K562 (cell line): ENCODE measurements around the gene RSAD1. TPM values are rescaled to one million over a fixed set of nuclear protein-coding genes. Genes with fewer than 3 reads are reported as not detected.
A peak's percentile ranks its signal among the peaks of the same experiment; 100 is the strongest.

Experiments used
- ARID2 ChIP-seq: fragments of 450-650 bp; IDR thresholded peaks from 2 replicates; pipeline ENCODE4 v1.6.1; 2017; ENCODE audit warnings: antibody characterized with exemption, mild to moderate bottlenecking
- BRCA1 ChIP-seq, 2 experiments: fragments of 450-650 bp in 1 of 2; sonication (generic) in 1 of 2; formaldehyde crosslinking in 1 of 2; IDR thresholded peaks; 2 replicates each; pipeline versions ENCODE4 v1.5.0 to v1.6.1; 2017 to 2020; ENCODE audit warnings: mild to moderate bottlenecking in 1 of 2, missing genetic modification reagents in 1 of 2
- CBFB ChIP-seq: sonication (generic); formaldehyde crosslinking; IDR thresholded peaks from 2 replicates; pipeline ENCODE4 v1.4.0; 2020; ENCODE audit warnings: mild to moderate bottlenecking, missing genetic modification reagents
- DACH1 ChIP-seq: fragments of 450-650 bp; IDR thresholded peaks from 2 replicates; pipeline ENCODE4 v1.6.1; 2018; ENCODE audit not compliant: partially characterized antibody
- ELK3 ChIP-seq: fragments of 450-650 bp; formaldehyde crosslinking; IDR thresholded peaks from 2 replicates; pipeline ENCODE4 v1.4.0; 2020; ENCODE audit warnings: mild to moderate bottlenecking
- EP400 ChIP-seq: fragments of 450-650 bp; IDR thresholded peaks from 2 replicates; pipeline ENCODE4 v1.6.1; 2017; ENCODE audit warnings: antibody characterized with exemption, mild to moderate bottlenecking, moderate library complexity
- HBP1 ChIP-seq: fragments of 450-650 bp; formaldehyde crosslinking; IDR thresholded peaks from 2 replicates; pipeline ENCODE4 v1.4.0; 2022; ENCODE audit warnings: missing genetic modification characterization
- L3MBTL2 ChIP-seq: fragments of 450-650 bp; IDR thresholded peaks from 2 replicates; pipeline ENCODE4 v1.6.1; 2016; ENCODE audit warnings: mild to moderate bottlenecking, moderate library complexity
- MCM2 ChIP-seq: fragments of 450-650 bp; IDR thresholded peaks from 2 replicates; pipeline ENCODE4 v1.6.1; 2017; ENCODE audit warnings: low read depth, mild to moderate bottlenecking
- MYNN ChIP-seq, 2 experiments: sonication (generic); formaldehyde crosslinking in 1 of 2; IDR thresholded peaks; 2 replicates each; pipeline versions ENCODE4 v1.5.0 to v1.6.1; 2016 to 2020; ENCODE audit warnings: antibody characterized with exemption in 1 of 2, missing genetic modification reagents in 1 of 2
- NONO ChIP-seq, 2 experiments: fragments of 200-400 bp in 1 of 2; fragments of 450-650 bp in 1 of 2; formaldehyde crosslinking in 1 of 2; IDR thresholded peaks; 2 replicates each; pipeline ENCODE4 v1.6.1; 2017; ENCODE audit warnings: low read depth in 2 of 2, mild to moderate bottlenecking in 2 of 2, moderate library complexity in 2 of 2, low read length in 1 of 2
- PATZ1 ChIP-seq: fragments of 250-450 bp; sonication (Bioruptor Pico); IDR thresholded peaks from 2 replicates; pipeline ENCODE4 v1.5.0; 2020; ENCODE audit warnings: mild to moderate bottlenecking, borderline replicate concordance
- RHOXF2B ChIP-seq: fragments of 250-450 bp; sonication (Bioruptor Pico); conservative IDR thresholded peaks from 2 replicates; pipeline ENCODE4 v1.5.1; 2021
- SMAD4 ChIP-seq: fragments of 250-450 bp; sonication (Bioruptor Pico); conservative IDR thresholded peaks from 2 replicates; pipeline ENCODE4 v1.8.0; 2021; ENCODE audit warnings: inconsistent platforms, mild to moderate bottlenecking, moderate library complexity
- SMARCA5 ChIP-seq: fragments of 450-650 bp; IDR thresholded peaks from 2 replicates; pipeline ENCODE4 v1.6.1; 2016
- TAL1 ChIP-seq: fragments of 450-650 bp; IDR thresholded peaks from 2 replicates; pipeline ENCODE4 v1.6.1; 2016; ENCODE audit warnings: mild to moderate bottlenecking
- THAP7 ChIP-seq: fragments of 250-450 bp; sonication (Bioruptor Pico); IDR thresholded peaks from 2 replicates; pipeline ENCODE4 v1.5.0; 2021
- ZMIZ1 ChIP-seq, 2 experiments: fragments of 150-350 bp in 1 of 2; IDR thresholded peaks; 2 replicates each; pipeline ENCODE4 v1.6.1; 2012 to 2016; ENCODE audit warnings: low read depth in 2 of 2, low read length in 2 of 2, mild to moderate bottlenecking in 1 of 2, moderate library complexity in 1 of 2
- ZNF232 ChIP-seq: sonication (generic); formaldehyde crosslinking; IDR thresholded peaks from 2 replicates; pipeline ENCODE4 v1.8.0; 2022; ENCODE audit warnings: mild to moderate bottlenecking, missing genetic modification reagents
- ZNF274 ChIP-seq: IDR thresholded peaks from 2 replicates; pipeline ENCODE4 v1.6.1; 2011; ENCODE audit warnings: low read depth, mild to moderate bottlenecking, low read length, moderate library complexity, borderline replicate concordance
- ZNF764 ChIP-seq: fragments of 250-450 bp; sonication (Bioruptor Pico); IDR thresholded peaks from 2 replicates; pipeline ENCODE4 v1.4.0; 2020; ENCODE audit warnings: low read depth, mild to moderate bottlenecking, moderate library complexity
- polyA plus RNA-seq, 8 experiments: library from polyadenylated mRNA; depleted of rRNA in 4 of 8; stranded (reverse) in 5 of 8; unstranded in 3 of 8; fragments of >200 nt; fragmentation: Nextera tagmentation in 2 of 8; fragmentation: Illumina TruSeq in 1 of 8; extraction: Ambion mirVana in 2 of 8; extraction: Trizol in 1 of 8; gene quantifications; 2 replicates each; pipeline versions ENCODE4 v1.2.1 to v1.2.3, GENCODE V29; 2011 to 2014; ENCODE audit warnings: inconsistent platforms in 1 of 8, missing spikeins in 1 of 8
- total RNA-seq, 7 experiments: library from RNA; depleted of rRNA in 6 of 7; stranded (reverse); fragments of >200 nt in 6 of 7; fragmentation: Illumina TruSeq in 2 of 7; extraction: Trizol in 2 of 7; gene quantifications; 2 replicates each; pipeline versions ENCODE4 v1.2.1 to v1.2.3, GENCODE V29; 2011 to 2021; ENCODE audit warnings: low replicate concordance in 1 of 7

Gene RSAD1
- total and polyA plus RNA-seq, 9 of the 15 experiments (the other 6 are each of a cell fraction or from before 2014, with no cell fraction given), result 4.5 to 42.5 (median 26.8) TPM

- TF ChIP-seq ZMIZ1 (IDR thresholded peaks at IDR 0.05; ENCODE audit: low read depth in 2 of 2, low read length in 2 of 2) (no peak), PATZ1 (CRISPR knock-in tag) (0 out of 2 replicates have a peak, but pooled peaks have one; percentile 46), ZNF764 (CRISPR knock-in tag) (no peak), EP400 (no peak), ZNF232 (CRISPR knock-in tag) (no peak), ARID2 (no peak), NONO (IDR thresholded peaks at IDR 0.05; ENCODE audit: low read depth in 2 of 2, low read length in 1 of 2) (no peak), THAP7 (CRISPR knock-in tag) (no peak), ZNF274 (no peak), TAL1 (no peak), SMAD4 (CRISPR knock-in tag) (peak; percentile 54), SMARCA5 (no peak), DACH1 (no peak), CBFB (CRISPR knock-in tag) (no peak), RHOXF2B (CRISPR knock-in tag) (no peak), HBP1 (CRISPR knock-in tag) (no peak), MCM2 (no peak), ELK3 (no peak), L3MBTL2 (no peak), BRCA1 (IDR thresholded peaks at IDR 0.05) (no peak), BRCA1 (CRISPR knock-in tag; IDR thresholded peaks at IDR 0.05) (no peak), MYNN (IDR thresholded peaks at IDR 0.05) (no peak), MYNN (CRISPR knock-in tag; IDR thresholded peaks at IDR 0.05) (no peak)
Measured at GRCh38 chr17:50448643-50449042, 30.0 kb upstream of the RSAD1 start (continued).
